ENCODE results near the gene GABRG3.

DNA sequence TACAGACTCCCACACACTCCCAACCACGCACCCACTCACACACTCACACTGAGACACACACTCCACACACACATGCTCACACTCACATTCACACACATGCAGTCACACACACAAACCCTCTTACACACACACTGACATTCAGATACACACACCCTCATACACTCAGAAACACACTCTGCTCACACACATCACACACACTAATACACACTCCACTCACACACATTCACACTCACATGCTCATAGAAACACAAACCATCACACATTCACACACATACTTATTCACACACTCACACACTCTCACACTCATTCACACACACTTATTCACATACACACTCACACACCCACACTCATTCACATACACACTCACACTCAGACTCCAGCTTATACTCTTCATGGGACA, 618.8 kb downstream of the GABRG3 start:
- TF ChIP-seq MAFK (IDR thresholded peaks at IDR 0.05; ENCODE audit: partially characterized antibody) (no peak), POLR2A (IDR thresholded peaks at IDR 0.05; ENCODE audit: low read length) (no peak), CTCF (IDR thresholded peaks at IDR 0.05) (no peak), ZFP36 (IDR thresholded peaks at IDR 0.05; ENCODE audit: borderline replicate concordance, partially characterized antibody) (no peak), EP300 (IDR thresholded peaks at IDR 0.05) (no peak)
- TF ChIP-seq, protein P1, sequence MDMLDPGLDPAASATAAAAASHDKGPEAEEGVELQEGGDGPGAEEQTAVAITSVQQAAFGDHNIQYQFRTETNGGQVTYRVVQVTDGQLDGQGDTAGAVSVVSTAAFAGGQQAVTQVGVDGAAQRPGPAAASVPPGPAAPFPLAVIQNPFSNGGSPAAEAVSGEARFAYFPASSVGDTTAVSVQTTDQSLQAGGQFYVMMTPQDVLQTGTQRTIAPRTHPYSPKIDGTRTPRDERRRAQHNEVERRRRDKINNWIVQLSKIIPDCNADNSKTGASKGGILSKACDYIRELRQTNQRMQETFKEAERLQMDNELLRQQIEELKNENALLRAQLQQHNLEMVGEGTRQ (IDR thresholded peaks at IDR 0.05) = no peak
